Hepatocyte (in vitro differentiated cells): ENCODE data around the gene BDKRB1.

Experiments used
- CTCF ChIP-seq: fragments of 200-600 bp; sonication (generic); IDR thresholded peaks from 2 replicates; pipeline ENCODE4 v1.5.1; 2016; ENCODE audit warnings: antibody characterized with exemption, mild to moderate bottlenecking; ENCODE audit not compliant: poor library complexity
- EZH2 ChIP-seq: fragments of 200-600 bp; sonication (generic); IDR thresholded peaks from 2 replicates; pipeline ENCODE4 v1.6.1; 2016; ENCODE audit warnings: antibody characterized with exemption, mild to moderate bottlenecking, borderline replicate concordance
- EZH2phosphoT487 ChIP-seq: fragments of 200-600 bp; sonication (generic); IDR thresholded peaks from one replicate; pipeline ENCODE4 v1.6.1; 2018; ENCODE audit warnings: antibody characterized with exemption, mild to moderate bottlenecking, low read depth, moderate library complexity; ENCODE audit not compliant: unreplicated experiment, severe bottlenecking

DNA sequence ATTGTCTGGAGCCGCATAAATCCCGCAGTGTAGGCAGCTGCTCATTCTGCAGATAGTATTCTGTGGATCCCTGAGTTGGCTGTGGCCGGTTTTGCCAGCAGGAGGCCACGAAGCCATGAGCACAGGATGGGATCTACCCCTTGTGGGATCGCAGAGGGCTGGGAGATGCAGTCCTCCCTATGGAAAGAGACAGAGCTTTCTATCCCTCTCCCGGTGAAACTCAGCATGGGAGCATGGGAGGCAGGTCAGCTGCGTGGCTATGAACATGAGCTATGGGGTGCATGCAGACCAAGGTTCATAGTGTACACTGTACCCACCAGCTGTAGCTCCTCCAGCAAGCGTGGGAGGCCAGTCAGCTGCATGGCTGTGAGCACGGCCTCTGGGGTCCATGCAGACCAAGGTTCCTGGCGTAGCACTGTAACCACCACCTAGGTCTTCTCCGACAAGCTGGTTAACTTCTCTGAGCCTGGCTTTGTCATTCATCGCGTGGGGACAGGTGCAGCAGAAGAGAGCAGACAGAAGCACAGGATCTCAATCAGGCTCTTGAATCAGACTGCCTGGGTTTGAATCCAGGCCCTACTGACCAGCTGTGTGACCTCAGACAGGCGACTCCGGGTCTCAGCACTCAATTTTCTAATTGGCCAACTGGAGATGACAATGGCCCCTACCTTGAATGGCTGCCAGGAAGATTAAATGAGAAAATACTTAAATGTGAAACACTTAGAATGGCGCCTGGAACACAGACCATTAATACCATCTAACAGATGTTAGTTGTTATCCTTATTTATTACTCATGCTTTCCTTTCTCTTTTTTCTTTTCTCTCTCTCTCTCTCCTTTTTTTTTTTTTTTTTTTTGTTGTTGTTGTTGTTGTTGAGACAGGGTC, 6.0 kb downstream of the BDKRB1 start:
- TF ChIP-seq CTCF (no peak), EZH2 (no peak), EZH2phosphoT487 (no peak)
